HepG2 (cell line): ENCODE data around the gene DDC. TPM values are rescaled to one million over a fixed set of nuclear protein-coding genes. Genes with fewer than 3 reads are reported as not detected.

Experiments used
- ADNP ChIP-seq: sonication (generic); formaldehyde crosslinking; IDR thresholded peaks from 2 replicates; pipeline ENCODE4 v1.4.0; 2020; ENCODE audit warnings: missing genetic modification reagents
- ELK4 ChIP-seq: sonication (generic); formaldehyde crosslinking; IDR thresholded peaks from 2 replicates; pipeline ENCODE4 v1.9.0; 2021; ENCODE audit warnings: missing genetic modification reagents, borderline replicate concordance
- FOSL2 ChIP-seq: sonication (generic); formaldehyde crosslinking; IDR thresholded peaks from 2 replicates; pipeline ENCODE4 v1.4.0; 2020; ENCODE audit warnings: missing genetic modification reagents
- FOXA1 ChIP-seq, 2 experiments: fragments of 450-650 bp in 1 of 2; sonication (generic) in 1 of 2; formaldehyde crosslinking in 1 of 2; IDR thresholded peaks; 2 replicates each; pipeline versions ENCODE4 v1.4.0 to v1.6.1; 2016 to 2020; ENCODE audit warnings: missing genetic modification reagents in 1 of 2
- FOXA3 ChIP-seq: IDR thresholded peaks from 2 replicates; pipeline ENCODE4 v1.6.1; 2016; ENCODE audit warnings: missing genetic modification reagents, missing compliant biosample characterization
- JUNB ChIP-seq: sonication (generic); formaldehyde crosslinking; IDR thresholded peaks from 2 replicates; pipeline ENCODE4 v1.8.0; 2022; ENCODE audit warnings: missing genetic modification reagents, mild to moderate bottlenecking, borderline replicate concordance
- KDM4B ChIP-seq: sonication (generic); formaldehyde crosslinking; IDR thresholded peaks from 2 replicates; pipeline ENCODE4 v1.4.0; 2020; ENCODE audit warnings: missing genetic modification reagents
- MXD3 ChIP-seq: IDR thresholded peaks from 2 replicates; pipeline ENCODE4 v1.6.1; 2016; ENCODE audit warnings: mild to moderate bottlenecking, missing biosample characterization, missing genetic modification reagents
- NBN ChIP-seq: fragments of 450-650 bp; conservative IDR thresholded peaks from 2 replicates; pipeline ENCODE4 v1.6.1; 2017
- NFYB ChIP-seq: sonication (generic); formaldehyde crosslinking; IDR thresholded peaks from 2 replicates; pipeline ENCODE4 v1.4.0; 2020; ENCODE audit warnings: missing genetic modification reagents
- PHF5A ChIP-seq: IDR thresholded peaks from one replicate; pipeline ENCODE4 v1.6.1; 2018; ENCODE audit warnings: low read depth, missing genetic modification reagents; ENCODE audit not compliant: unreplicated experiment
- RBAK ChIP-seq: sonication (generic); formaldehyde crosslinking; IDR thresholded peaks from 2 replicates; pipeline ENCODE4 v1.5.1; 2020; ENCODE audit warnings: mild to moderate bottlenecking, missing genetic modification reagents
- SALL2 ChIP-seq: sonication (generic); formaldehyde crosslinking; IDR thresholded peaks from 2 replicates; pipeline ENCODE4 v1.8.1; 2023; ENCODE audit warnings: mild to moderate bottlenecking, missing genetic modification reagents, inconsistent platforms
- SIN3A ChIP-seq: IDR thresholded peaks from 2 replicates; pipeline ENCODE4 v1.6.1; 2011; ENCODE audit warnings: low read depth, mild to moderate bottlenecking, control low read depth, low read length, borderline replicate concordance
- TAF1 ChIP-seq: sonication (generic); formaldehyde crosslinking; IDR thresholded peaks from 2 replicates; pipeline ENCODE4 v1.4.0; 2020; ENCODE audit warnings: missing genetic modification reagents
- TARDBP ChIP-seq: sonication (generic); formaldehyde crosslinking; IDR thresholded peaks from 2 replicates; pipeline ENCODE4 v1.8.0; 2022; ENCODE audit warnings: mild to moderate bottlenecking, missing genetic modification reagents
- ZBTB38 ChIP-seq: sonication (generic); formaldehyde crosslinking; IDR thresholded peaks from 2 replicates; pipeline ENCODE4 v1.5.1; 2020; ENCODE audit warnings: mild to moderate bottlenecking, missing genetic modification reagents
- ZKSCAN8 ChIP-seq: IDR thresholded peaks from 2 replicates; pipeline ENCODE4 v1.6.1; 2016; ENCODE audit warnings: borderline replicate concordance, missing genetic modification reagents, missing compliant biosample characterization
- ZMYM3 ChIP-seq: sonication (generic); formaldehyde crosslinking; IDR thresholded peaks from 2 replicates; pipeline ENCODE4 v1.5.1; 2020; ENCODE audit warnings: mild to moderate bottlenecking, missing genetic modification reagents
- ZNF10 ChIP-seq: sonication (generic); formaldehyde crosslinking; IDR thresholded peaks from 2 replicates; pipeline ENCODE4 v1.4.0; 2020; ENCODE audit warnings: mild to moderate bottlenecking, low read depth, missing genetic modification reagents, borderline replicate concordance
- ZNF101 ChIP-seq: sonication (generic); formaldehyde crosslinking; IDR thresholded peaks from 2 replicates; pipeline ENCODE4 v1.4.0; 2020; ENCODE audit warnings: mild to moderate bottlenecking, low read depth, missing genetic modification reagents, borderline replicate concordance
- ZNF224 ChIP-seq: sonication (generic); formaldehyde crosslinking; IDR thresholded peaks from 2 replicates; pipeline ENCODE4 v1.5.0; 2020; ENCODE audit warnings: mild to moderate bottlenecking, missing genetic modification reagents
- ZNF430 ChIP-seq: sonication (generic); formaldehyde crosslinking; IDR thresholded peaks from 2 replicates; pipeline ENCODE4 v1.9.0; 2021; ENCODE audit warnings: mild to moderate bottlenecking, missing genetic modification reagents
- ZNF432 ChIP-seq: sonication (generic); formaldehyde crosslinking; IDR thresholded peaks from 2 replicates; pipeline ENCODE4 v1.5.0; 2020; ENCODE audit warnings: missing genetic modification reagents, mild to moderate bottlenecking, borderline replicate concordance
- ZNF652 ChIP-seq: IDR thresholded peaks from 2 replicates; pipeline ENCODE4 v1.6.1; 2016; ENCODE audit warnings: low read depth, borderline replicate concordance
- ZNF713 ChIP-seq: sonication (generic); formaldehyde crosslinking; IDR thresholded peaks from 2 replicates; pipeline ENCODE4 v1.4.0; 2020; ENCODE audit warnings: mild to moderate bottlenecking, missing genetic modification reagents
- ZNF782 ChIP-seq: sonication (generic); formaldehyde crosslinking; IDR thresholded peaks from 2 replicates; pipeline ENCODE4 v1.4.0; 2020; ENCODE audit warnings: missing genetic modification reagents, mild to moderate bottlenecking, borderline replicate concordance
- ZNF83 ChIP-seq: sonication (generic); formaldehyde crosslinking; IDR thresholded peaks from 2 replicates; pipeline ENCODE4 v1.4.0; 2020; ENCODE audit warnings: missing genetic modification reagents, mild to moderate bottlenecking, borderline replicate concordance
- ZNF850 ChIP-seq: sonication (generic); formaldehyde crosslinking; conservative IDR thresholded peaks from 2 replicates; pipeline ENCODE4 v1.9.0; 2021; ENCODE audit warnings: mild to moderate bottlenecking, missing genetic modification reagents
- polyA plus RNA-seq, 8 experiments: library from polyadenylated mRNA; depleted of rRNA in 3 of 8; stranded (reverse) in 7 of 8; unstranded in 1 of 8; fragments of >200 nt; fragmentation: Illumina TruSeq in 4 of 8; extraction: Trizol in 4 of 8; gene quantifications; 2 replicates each; pipeline versions ENCODE4 v1.2.1 to v1.2.3, GENCODE V29; 2011 to 2016; ENCODE audit warnings: low read depth in 4 of 8, missing spikeins in 1 of 8, mixed read lengths in 1 of 8; ENCODE audit not compliant: insufficient read depth in 1 of 8
- total RNA-seq, 5 experiments: library from RNA; depleted of rRNA; stranded (reverse); fragments of >200 nt; fragmentation: Illumina TruSeq; extraction: Trizol; gene quantifications; 2 replicates each; pipeline ENCODE4 v1.2.3, GENCODE V29; 2016; ENCODE audit warnings: low read depth in 1 of 5
- TF ChIP-seq, protein P1 (sequence below): sonication (generic); formaldehyde crosslinking; conservative IDR thresholded peaks from 2 replicates; pipeline ENCODE4 v1.5.0; 2020; ENCODE audit warnings: missing genetic modification reagents

DDC gene
- total and polyA plus RNA-seq, 2 of the 13 experiments (the other 11 are each of a cell fraction or from before 2014, with no cell fraction given), result 11.7 to 93.3 TPM

- TF ChIP-seq, protein P1, sequence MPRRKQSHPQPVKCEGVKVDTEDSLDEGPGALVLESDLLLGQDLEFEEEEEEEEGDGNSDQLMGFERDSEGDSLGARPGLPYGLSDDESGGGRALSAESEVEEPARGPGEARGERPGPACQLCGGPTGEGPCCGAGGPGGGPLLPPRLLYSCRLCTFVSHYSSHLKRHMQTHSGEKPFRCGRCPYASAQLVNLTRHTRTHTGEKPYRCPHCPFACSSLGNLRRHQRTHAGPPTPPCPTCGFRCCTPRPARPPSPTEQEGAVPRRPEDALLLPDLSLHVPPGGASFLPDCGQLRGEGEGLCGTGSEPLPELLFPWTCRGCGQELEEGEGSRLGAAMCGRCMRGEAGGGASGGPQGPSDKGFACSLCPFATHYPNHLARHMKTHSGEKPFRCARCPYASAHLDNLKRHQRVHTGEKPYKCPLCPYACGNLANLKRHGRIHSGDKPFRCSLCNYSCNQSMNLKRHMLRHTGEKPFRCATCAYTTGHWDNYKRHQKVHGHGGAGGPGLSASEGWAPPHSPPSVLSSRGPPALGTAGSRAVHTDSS (CRISPR knock-in tag), result no peak
- TF ChIP-seq ZNF850 (CRISPR knock-in tag), result no peak
- TF ChIP-seq ZNF782 (CRISPR knock-in tag), result no peak
- TF ChIP-seq TARDBP, result no peak
- TF ChIP-seq ZNF430 (CRISPR knock-in tag), result no peak
- peak; percentile 86 for TF ChIP-seq ZBTB38 (CRISPR knock-in tag)
- no peak for TF ChIP-seq ZNF224 (CRISPR knock-in tag)
- no peak for TF ChIP-seq MXD3 (CRISPR knock-in tag)
- TF ChIP-seq ZNF101 (CRISPR knock-in tag), result no peak
- peak; percentile 95 for TF ChIP-seq ZKSCAN8
- no peak for TF ChIP-seq RBAK (CRISPR knock-in tag)
- TF ChIP-seq SIN3A, result no peak
- no peak for TF ChIP-seq ZNF432 (CRISPR knock-in tag)
- TF ChIP-seq FOSL2 (CRISPR knock-in tag), result 0 out of 2 replicates have a peak, but pooled peaks have one; percentile 16
- no peak for TF ChIP-seq JUNB
- TF ChIP-seq ZNF652 (CRISPR knock-in tag), result no peak
- no peak for TF ChIP-seq ZNF83 (CRISPR knock-in tag)
- TF ChIP-seq ZNF713 (CRISPR knock-in tag), result no peak
- no peak for TF ChIP-seq SALL2 (CRISPR knock-in tag)
- TF ChIP-seq ZMYM3 (CRISPR knock-in tag), result no peak
- TF ChIP-seq ADNP (CRISPR knock-in tag), result no peak
- no peak for TF ChIP-seq ZNF10
- TF ChIP-seq TAF1 (CRISPR knock-in tag), result no peak
- TF ChIP-seq KDM4B (CRISPR knock-in tag), result no peak
- TF ChIP-seq ELK4 (CRISPR knock-in tag), result no peak
- TF ChIP-seq PHF5A (CRISPR knock-in tag), result no peak
- no peak for TF ChIP-seq NBN
- no peak for TF ChIP-seq NFYB (CRISPR knock-in tag)
- no peak for TF ChIP-seq FOXA1 (IDR thresholded peaks at IDR 0.05)
- TF ChIP-seq FOXA1 (CRISPR knock-in tag; IDR thresholded peaks at IDR 0.05), result 0 out of 2 replicates have a peak, but pooled peaks have one; percentile 9
- TF ChIP-seq FOXA3 (CRISPR knock-in tag), result peak; percentile 53; the same call in 1 of the 2 replicates
Measured at GRCh38 chr7:50477640-50478039, 87.6 kb downstream of the DDC start (continued).
